ENCODE data around the gene AMD1.

GRCh38 chr6:110876806-110877564, 2.4 kb downstream of the AMD1 start:
- TF ChIP-seq FOXM1 (IDR thresholded peaks at IDR 0.05; ENCODE audit: borderline replicate concordance) (no peak), NFRKB (IDR thresholded peaks at IDR 0.05) (no peak), SUZ12 (IDR thresholded peaks at IDR 0.05) (no peak), BHLHE40 (IDR thresholded peaks at IDR 0.05; ENCODE audit: borderline replicate concordance) (no peak), SP1 (IDR thresholded peaks at IDR 0.05) (no peak), FOXA1 (IDR thresholded peaks at IDR 0.05) (no peak), LEF1 (IDR thresholded peaks at IDR 0.05; ENCODE audit: borderline replicate concordance) (no peak), L3MBTL2 (conservative IDR thresholded peaks at IDR 0.05) (no peak), ARNT (IDR thresholded peaks at IDR 0.05) (no peak)

Measured in HEK293T (cell line).